GM19043 (cell line): Measurements from ENCODE around the gene ANKRD39.
A peak's percentile ranks its signal among the peaks of the same experiment; 100 is the strongest.

Experiments
- ATAC-seq: cut with Tn5 transposase; IDR thresholded peaks from one replicate; pipeline ENCODE4 v1.9.1; 2021; ENCODE audit warnings: low read depth; ENCODE audit not compliant: unreplicated experiment

ANKRD39 gene

GRCh38 chr2:96860065-96861029, 2.5 kb upstream of the ANKRD39 start:
- ATAC-seq: no peak

GRCh38 chr2:96859681-96860064, 1.9 kb upstream of the ANKRD39 start:
- no peak for ATAC-seq

GRCh38 chr2:96859099-96859649, 1.4 kb upstream of the ANKRD39 start:
- ATAC-seq: no peak

GRCh38 chr2:96856776-96857666, 795 bp downstream of the ANKRD39 start:
- ATAC-seq: peak; percentile 22

DNA sequence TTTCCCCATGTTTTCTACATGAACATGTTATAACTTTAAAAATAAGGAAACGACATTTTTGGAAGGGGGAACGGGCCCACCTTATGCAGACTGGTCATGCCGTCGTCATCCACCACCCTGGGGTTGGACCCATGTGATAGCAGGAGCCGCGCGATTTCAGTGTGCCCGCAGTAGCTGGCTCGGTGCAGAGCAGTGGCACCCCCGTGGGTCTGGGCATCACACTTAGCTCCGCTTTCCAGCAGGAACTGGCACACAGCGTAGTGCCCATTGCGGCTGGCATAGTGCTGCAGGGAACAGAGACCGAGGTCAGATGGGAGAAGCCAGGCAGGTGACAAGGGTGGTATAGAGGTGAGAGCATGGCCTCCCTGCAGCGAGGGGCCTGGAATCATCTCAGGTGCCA, 4.5 kb downstream of the ANKRD39 start:
- no peak for ATAC-seq

GRCh38 chr2:96852667-96853066, 5.1 kb downstream of the ANKRD39 start:
- ATAC-seq: no peak

DNA sequence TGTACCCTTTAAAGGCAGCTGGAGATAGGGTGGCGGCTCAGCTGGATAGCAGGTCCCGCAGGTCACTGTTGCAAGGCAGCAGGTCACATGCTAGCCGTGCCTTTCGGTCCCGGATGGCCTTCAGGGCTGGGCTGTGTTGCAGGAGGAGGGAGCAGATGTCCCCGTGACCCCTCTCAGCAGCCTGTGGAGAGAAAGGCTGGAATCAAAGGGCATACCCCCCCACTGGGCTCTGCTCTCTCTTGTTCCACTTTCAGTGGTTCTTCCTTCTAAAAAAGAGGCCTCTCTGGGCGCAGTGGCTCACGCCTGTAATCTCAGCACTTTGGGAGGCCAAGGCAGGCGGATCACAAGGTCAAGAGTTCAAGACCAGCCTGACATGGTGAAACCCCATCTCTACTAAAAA, 9.6 kb downstream of the ANKRD39 start:
- no peak for ATAC-seq

DNA sequence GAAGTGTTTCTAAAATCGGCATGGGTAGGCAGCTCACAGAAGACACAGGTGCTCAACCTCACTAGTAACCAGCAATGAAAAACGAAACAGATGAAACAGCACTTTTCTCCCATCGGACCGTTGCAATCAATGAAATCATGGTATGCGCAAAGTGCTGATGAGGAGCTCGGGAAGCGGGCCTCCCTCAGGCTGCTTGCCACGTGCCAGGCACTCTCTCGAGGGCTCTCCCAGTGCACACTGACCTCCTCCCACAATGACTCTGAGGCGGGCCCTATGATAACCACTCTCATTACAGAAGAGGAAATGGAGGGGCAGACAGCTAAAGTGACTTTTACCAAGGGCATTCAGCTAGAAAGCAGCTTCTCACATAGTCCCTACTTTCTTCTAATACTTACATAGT, 10.2 kb downstream of the ANKRD39 start:
- ATAC-seq: no peak

DNA sequence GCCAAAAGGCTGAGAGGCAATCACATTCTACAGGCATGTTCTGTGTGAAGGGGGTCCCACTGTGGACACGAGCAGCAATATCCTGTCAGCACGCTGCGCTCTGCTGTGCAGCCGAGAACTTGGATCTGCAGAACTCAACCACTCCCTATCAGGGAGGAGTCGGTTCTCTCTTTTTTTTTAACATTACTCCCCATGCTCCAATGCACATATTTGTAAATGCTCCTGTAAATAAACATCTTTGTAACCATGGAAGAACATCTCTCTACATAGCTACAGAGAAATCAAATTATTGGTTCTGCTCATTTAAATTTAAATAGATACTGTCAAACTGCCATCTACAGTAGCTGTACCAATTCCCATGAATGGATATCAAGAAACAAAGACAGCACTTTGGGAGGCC, 11.0 kb downstream of the ANKRD39 start:
- ATAC-seq: no peak

GRCh38 chr2:96844405-96844808, 13.4 kb downstream of the ANKRD39 start:
- no peak for ATAC-seq

GRCh38 chr2:96843538-96844268, 14.1 kb downstream of the ANKRD39 start, which contains the start of gene ANKRD23:
Gene ANKRD23, minus strand, starts transcription at chr2:96844021. Its CDS starts 29 bp downstream, at chr2:96843992.
- no peak for ATAC-seq

DNA sequence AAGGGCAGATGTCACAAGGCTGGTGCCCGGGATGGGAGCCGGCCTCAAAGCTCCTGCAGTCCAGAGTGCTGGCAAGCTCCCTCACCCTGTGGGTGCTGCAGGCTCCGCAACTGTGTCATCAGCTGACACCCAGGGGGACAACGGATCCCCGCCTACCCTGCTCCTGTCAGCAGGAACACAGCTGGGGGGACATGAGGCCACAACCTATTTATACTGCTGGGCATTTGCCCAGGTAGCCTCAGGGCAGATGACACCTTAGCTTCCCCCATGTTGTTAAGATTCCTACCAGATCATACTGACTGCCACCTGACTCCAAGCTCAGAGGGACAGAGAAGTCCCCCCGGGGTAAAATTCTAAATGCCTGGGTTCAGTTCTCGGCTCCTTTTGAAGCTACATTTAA, 15.2 kb downstream of the ANKRD39 start:
- no peak for ATAC-seq

DNA sequence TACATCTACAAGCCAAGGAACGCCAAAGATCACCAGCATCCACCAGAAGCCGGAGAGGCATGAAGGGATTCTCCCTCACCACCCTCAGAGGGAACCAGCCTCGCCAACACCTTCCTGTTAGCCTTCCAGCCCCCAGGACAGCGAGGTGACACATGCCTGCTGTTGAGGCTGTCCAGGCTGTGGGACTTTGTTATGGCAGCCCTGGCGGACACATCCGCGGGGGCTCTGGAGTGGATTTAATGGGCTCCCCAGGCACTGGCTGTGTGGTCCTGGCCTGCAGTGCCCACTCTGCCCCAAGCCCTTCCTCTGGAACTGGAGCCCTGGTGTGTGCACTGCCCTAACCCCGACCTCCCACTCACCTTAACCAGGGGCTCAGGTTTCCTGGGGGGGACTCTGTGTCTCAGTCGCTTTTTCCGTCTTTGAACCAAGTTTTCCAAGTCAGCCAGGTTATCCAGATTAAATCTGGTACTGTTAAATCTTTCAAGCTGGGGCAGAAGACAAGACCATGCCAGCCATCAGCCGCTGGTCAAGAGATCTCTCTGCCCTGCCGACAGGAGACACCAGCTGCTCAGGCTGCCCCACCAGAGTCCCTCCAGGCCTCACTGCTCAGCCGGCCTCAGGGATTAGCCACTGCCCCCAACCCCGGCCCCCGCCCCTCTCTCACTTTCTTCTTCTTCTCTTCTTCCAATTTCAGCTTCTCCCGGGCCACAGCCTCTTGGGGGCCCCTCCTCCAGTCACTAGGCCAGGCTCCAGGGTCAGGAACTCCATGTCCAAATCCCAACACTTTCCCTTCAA, 15.9 kb downstream of the ANKRD39 start:
- ATAC-seq: no peak

GRCh38 chr2:96839875-96840850, 17.7 kb downstream of the ANKRD39 start:
- no peak for ATAC-seq

DNA sequence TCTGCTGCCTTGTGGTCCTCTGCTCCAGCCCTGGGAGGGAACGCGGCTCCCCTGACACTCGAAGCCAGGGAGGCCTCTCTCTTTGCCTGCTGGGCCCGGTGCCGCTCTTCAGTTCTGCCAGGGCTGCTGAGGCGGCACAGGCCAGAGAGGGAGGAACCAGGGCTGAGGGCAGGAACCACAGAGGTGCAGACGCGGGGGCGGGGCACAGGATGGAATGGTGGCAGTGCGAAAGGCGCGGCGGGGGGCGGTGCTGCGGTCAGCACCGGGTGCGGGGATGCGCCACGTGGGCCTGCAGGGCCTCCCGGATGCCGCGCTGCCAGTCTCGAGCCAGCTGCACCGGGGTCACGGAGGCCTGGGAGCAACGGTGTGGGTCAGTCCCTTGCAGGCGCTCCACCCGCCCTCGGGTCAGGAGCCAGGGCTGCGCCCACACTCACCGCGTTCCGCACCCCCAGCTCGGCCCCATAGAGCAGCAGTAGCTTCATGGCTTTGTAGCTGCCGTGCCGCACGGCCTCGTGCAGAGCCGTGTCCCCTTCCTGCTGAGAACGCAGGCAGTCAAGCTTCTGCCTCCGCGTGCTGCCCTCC, 18.4 kb downstream of the ANKRD39 start:
- ATAC-seq: peak; percentile 54

DNA sequence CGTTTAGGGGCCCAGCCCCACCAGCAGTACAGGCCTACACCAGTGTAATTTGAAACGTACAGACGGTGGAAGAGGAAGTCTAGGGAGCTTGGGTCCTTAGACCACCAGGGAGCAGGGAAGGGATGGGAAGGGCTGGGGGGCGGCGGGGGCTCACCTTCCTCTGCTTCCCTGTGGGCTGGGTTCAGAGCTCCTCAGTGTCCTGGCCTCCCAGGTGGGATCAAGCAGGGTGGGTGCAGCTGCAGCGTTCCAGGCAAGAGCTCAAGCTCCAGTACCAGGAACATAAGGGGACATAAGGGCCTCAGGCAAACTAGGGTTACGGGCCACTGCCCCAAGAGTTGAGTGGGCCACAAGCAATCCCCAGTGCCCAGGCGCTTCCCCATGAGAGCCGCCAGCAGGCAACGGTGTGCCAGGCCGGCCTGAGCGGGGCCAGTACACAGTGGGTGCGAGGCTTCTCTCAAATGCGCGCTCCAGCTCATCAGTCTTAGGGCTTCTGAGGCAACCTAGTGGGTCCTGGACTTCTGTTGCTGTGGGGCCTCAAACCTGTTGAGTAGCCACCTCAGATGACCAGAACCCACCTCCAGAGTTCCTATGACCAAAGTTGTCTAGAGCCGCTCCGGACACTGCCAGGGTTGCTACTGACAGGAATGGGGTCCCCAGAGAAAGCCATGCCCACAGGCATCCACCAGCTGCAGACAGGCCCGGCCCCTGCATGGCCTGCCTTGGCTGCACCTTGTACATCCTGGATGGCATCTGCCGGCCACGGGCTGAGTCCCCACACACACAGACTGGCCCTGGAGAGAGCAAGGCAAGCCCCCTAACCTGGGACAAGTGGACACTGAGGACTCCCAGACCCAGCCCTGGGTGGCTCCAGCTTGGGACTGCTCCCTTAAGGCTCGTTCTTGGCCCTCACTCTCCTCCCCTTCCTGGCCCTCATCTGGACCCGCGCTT, 19.2 kb downstream of the ANKRD39 start:
- ATAC-seq: no peak

GRCh38 chr2:96837575-96837974, 20.2 kb downstream of the ANKRD39 start:
- no peak for ATAC-seq
